Brain microvascular endothelial cell (primary cell): Measurements from ENCODE around the gene CACNA1B.

Experiments used
- DNase-seq: peaks from one replicate; pipeline ENCODE4 v3.0.0-alpha.2; 2020
- H3K27ac ChIP-seq: fragments of 250-450 bp; sonication (Bioruptor Pico); 2 replicates; pipeline ENCODE4 v1.5.1; 2020; ENCODE audit warnings: mild to moderate bottlenecking, moderate library complexity
- H3K27me3 ChIP-seq: fragments of 250-450 bp; sonication (Bioruptor Pico); replicated peaks from 2 replicates; pipeline ENCODE4 v1.5.1; 2020; ENCODE audit warnings: mild to moderate bottlenecking
- H3K36me3 ChIP-seq: fragments of 250-450 bp; sonication (Bioruptor Pico); replicated peaks from 2 replicates; pipeline ENCODE4 v1.5.1; 2020; ENCODE audit warnings: mild to moderate bottlenecking
- H3K4me3 ChIP-seq: 2 replicates; pipeline ENCODE4 v1.5.1; 2011; ENCODE audit warnings: low read depth, mild to moderate bottlenecking, control low read depth, low read length, moderate library complexity
- CTCF ChIP-seq: IDR thresholded peaks from 2 replicates; pipeline ENCODE4 v1.5.1; 2011; ENCODE audit warnings: low read depth, mild to moderate bottlenecking, moderate library complexity, low read length, control low read depth, inconsistent platforms; ENCODE audit errors: missing control alignments
- in situ Hi-C: cut with HindIII; loops from 2 replicates; pipeline ENCODE4 v1.10.0; 2017; ENCODE audit warnings: low sequenced_read_pairs, low pct_ligation_motif_present

Gene CACNA1B

GRCh38 chr9:138024831-138025291 lies 147.3 kb downstream of the CACNA1B start:
- DNase-seq: no peak
- TF ChIP-seq CTCF: no peak
- Histone ChIP-seq H3K36me3 (no peaks in the 10 kb centered on the region), H3K4me3 (no peak overlapping the region), H3K27me3 (peaks cover 22% of the 10 kb centered on the region), H3K27ac (no peak overlapping the region)
- in situ Hi-C loops: no loop called here

GRCh38 chr9:138025417-138025816 lies 147.8 kb downstream of the CACNA1B start:
- in situ Hi-C loops: no loop called here
- H3K27ac ChIP-seq: no peak overlapping the region
- peaks cover 22% of the 10 kb centered on the region for H3K27me3 ChIP-seq
- no peak overlapping the region for H3K4me3 ChIP-seq
- no peak for TF ChIP-seq CTCF
- H3K36me3 ChIP-seq: no peaks in the 10 kb centered on the region
- no peak for DNase-seq

GRCh38 chr9:138025908-138026307 lies 148.3 kb downstream of the CACNA1B start:
- DNase-seq: no peak
- Histone ChIP-seq H3K27ac (no peak overlapping the region), H3K4me3 (no peak overlapping the region), H3K27me3 (peaks cover 22% of the 10 kb centered on the region), H3K36me3 (no peaks in the 10 kb centered on the region)
- no peak for TF ChIP-seq CTCF
- in situ Hi-C loops: no loop called here

GRCh38 chr9:138028596-138028995 lies 151.0 kb downstream of the CACNA1B start:
- no peaks in the 10 kb centered on the region for H3K36me3 ChIP-seq
- no peak for TF ChIP-seq CTCF
- in situ Hi-C loops: no loop called here
- no peak for DNase-seq
- peaks cover 8% of the 10 kb centered on the region for H3K27me3 ChIP-seq
- H3K4me3 ChIP-seq: no peak overlapping the region
- H3K27ac ChIP-seq: no peak overlapping the region

- Histone ChIP-seq H3K27me3 (no peaks in the 10 kb centered on the region), H3K27ac (no peak overlapping the region), H3K36me3 (no peaks in the 10 kb centered on the region), H3K4me3 (no peak overlapping the region)
- in situ Hi-C loops: no loop called here
- no peak for DNase-seq
- no peak for TF ChIP-seq CTCF
Measured at GRCh38 chr9:138031186-138031585, 153.6 kb downstream of the CACNA1B start.

GRCh38 chr9:138033950-138034349 lies 156.4 kb downstream of the CACNA1B start:
- in situ Hi-C loops: no loop called here
- TF ChIP-seq CTCF: no peak
- Histone ChIP-seq H3K4me3 (no peak overlapping the region), H3K27me3 (no peaks in the 10 kb centered on the region), H3K27ac (no peak overlapping the region), H3K36me3 (no peaks in the 10 kb centered on the region)
- no peak for DNase-seq
